ES-I3 (cell line): ENCODE measurements around the gene ZNF43.
"Not testable (repeated sequence)": the region's sequence is repeated elsewhere in the genome, so short reads cannot be mapped to it uniquely, and the experiment has no call there.

Source experiments
- H3K36me3 ChIP-seq: 2 replicates; pipeline ENCODE4 v1.6.1; 2013; ENCODE audit warnings: mild to moderate bottlenecking, low read length, control low read depth, moderate library complexity; ENCODE audit not compliant: insufficient read depth
- H3K4me1 ChIP-seq: 2 replicates; pipeline ENCODE4 v1.6.1; 2013; ENCODE audit warnings: mild to moderate bottlenecking, control low read depth, low read length; ENCODE audit not compliant: insufficient read depth
- H3K9ac ChIP-seq: 2 replicates; pipeline ENCODE4 v1.6.1; 2013; ENCODE audit warnings: low read depth, mild to moderate bottlenecking, low read length, moderate library complexity
- H3K9me3 ChIP-seq: 2 replicates; pipeline ENCODE4 v1.6.1; 2013; ENCODE audit warnings: mild to moderate bottlenecking, low read length, moderate library complexity; ENCODE audit not compliant: control insufficient read depth, insufficient read depth

Gene ZNF43

DNA sequence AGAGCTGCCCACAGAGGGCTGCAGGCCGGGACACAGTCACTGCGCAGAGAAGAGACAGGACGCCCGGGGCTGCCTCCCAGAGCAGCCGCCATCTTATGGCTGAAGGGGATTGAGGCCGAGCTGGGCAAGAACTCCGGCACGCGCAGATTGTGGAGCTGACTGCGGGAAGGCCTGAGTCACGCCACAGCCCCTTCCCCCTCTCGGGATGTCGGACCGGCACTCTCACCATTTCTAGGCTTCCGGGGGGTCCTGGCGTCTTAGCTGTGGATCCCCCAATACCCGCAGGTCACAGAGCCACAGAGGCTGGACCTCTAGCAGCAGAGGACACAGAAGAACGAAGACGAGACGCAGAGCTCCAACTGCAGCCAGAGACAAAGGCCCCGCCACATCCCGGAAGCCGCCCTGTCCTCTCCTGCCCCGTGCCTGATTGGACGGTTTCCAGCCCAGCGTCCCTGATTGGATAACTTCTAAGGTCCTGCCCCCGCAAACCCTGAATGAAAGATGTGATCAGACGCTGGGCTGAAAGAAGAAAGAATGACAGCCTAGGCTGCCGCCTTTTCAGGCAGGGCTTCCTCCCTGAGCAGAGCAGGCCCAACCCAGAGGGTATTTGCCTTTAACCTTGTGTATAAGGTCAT, at the start of gene ZNF43:
ZNF43 (minus strand) TSS at position 373 of the 635 bp plus-strand sequence; CDS start at position 229, 144 bp downstream.
- Histone ChIP-seq H3K4me1 (no peaks in the 10 kb centered on the region; the same call in 1 of the 2 replicates), H3K36me3 (peaks cover 7% of the 10 kb centered on the region), H3K9ac (peak within 1 kb of the TSS; percentile 79), H3K9me3 (peaks cover 4% of the 10 kb centered on the region; the same call in 1 of the 2 replicates)

DNA sequence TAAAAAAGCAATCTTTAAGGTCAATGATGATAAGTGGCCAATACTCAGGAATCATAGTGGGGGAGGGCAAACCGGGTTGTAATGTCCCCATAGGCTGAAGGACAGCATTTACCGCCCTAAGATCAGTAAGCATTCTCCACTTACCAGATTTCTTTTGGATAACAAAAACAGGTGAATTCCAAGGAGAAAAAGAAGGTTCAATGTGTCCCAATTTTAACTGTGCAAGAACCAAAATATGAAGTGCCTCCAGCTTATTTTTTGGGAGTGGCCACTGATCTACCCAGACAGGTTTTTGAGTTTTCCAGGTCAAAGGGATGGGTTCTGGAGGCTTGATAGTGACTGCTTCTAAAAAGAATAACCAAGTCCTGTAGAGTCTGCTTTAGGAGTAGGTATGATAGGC, 49.5 kb upstream of the ZNF43 start:
- not testable (repeated sequence) for H3K9ac ChIP-seq, H3K4me1 ChIP-seq, H3K9me3 ChIP-seq, H3K36me3 ChIP-seq

DNA sequence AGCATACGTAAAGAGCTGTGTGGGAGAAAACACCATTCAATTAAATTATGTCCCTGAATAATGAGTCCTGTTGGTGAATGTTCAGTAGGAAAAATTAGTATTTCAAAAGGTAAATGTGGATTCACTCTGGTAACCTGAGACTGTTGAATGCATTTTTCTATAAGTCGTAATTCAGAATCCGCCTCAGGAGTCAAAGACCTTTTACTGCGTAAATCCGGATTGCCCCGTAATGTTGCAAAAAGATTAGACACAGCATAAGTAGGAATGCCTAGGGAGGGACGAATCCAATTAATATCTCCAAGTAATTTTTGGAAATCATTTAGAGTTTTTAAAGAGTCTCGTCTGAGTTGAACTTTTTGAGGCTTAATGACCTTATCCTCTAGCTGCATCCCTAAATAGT, 48.8 kb upstream of the ZNF43 start:
- H3K9ac ChIP-seq, H3K9me3 ChIP-seq, H3K36me3 ChIP-seq, H3K4me1 ChIP-seq: not testable (repeated sequence)

DNA sequence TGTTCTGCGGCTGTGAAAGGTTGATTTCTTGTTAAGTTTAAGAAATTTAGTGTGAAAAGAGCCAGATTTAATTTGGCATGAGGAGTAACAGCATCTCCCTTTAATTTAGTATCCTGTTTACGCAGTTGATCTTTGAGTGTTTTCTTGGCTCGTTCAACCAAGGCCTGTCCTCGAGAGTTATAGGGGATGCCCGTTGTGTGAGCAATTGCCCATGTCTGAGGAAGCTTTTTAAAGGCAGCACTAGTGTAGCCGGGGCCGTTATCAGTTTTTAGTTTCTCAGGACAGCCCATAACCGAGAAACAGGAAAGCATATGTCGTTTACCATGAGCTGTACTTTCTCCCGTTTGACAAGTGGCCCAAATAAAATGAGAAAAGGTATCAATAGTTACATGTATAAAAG, 47.5 kb upstream of the ZNF43 start:
- H3K9me3 ChIP-seq: no peaks in the 10 kb centered on the region
- no peak overlapping the region for H3K9ac ChIP-seq
- no peaks in the 10 kb centered on the region for H3K4me1 ChIP-seq
- H3K36me3 ChIP-seq: no peaks in the 10 kb centered on the region

DNA sequence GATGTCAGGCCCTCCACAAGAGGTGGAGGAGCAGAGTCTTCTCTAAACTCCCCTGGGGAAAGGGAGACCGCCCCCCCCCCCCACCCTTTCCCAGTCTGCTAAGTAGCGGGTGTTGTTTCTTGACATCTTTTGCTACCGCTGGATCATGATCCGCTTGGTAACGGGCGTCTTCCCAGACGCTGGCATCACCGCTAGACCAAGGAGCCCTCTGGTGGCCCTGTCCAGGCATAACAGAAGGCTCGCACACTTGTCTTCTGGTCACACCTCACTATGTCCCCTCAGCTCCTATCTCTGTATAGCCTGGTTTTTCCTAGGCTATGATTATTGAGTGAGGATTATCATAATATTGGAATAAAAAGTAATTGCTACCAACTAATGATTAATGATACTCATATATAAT, 44.8 kb upstream of the ZNF43 start:
- H3K36me3 ChIP-seq, H3K9ac ChIP-seq, H3K4me1 ChIP-seq, H3K9me3 ChIP-seq: not testable (repeated sequence)

DNA sequence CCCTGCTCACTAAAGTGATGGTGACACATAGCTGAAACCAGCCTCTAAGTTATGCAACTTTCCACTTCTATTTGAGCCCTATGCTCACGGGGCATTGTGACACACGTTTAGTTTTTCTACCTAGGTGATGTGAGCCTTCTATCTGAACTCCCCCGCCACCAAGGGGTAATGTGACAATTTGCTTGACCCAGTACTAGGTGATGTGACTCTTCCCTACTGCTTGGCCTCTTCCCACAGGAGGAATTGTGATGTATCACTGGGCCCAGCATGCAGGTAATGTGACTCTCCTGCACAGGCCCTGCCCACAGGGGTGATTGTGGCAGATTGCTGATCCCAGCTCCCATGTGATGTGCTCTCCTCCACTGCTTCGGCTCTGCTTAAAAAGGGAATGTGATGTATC, 42.7 kb upstream of the ZNF43 start:
- H3K9me3 ChIP-seq: no peaks in the 10 kb centered on the region
- no peak overlapping the region for H3K9ac ChIP-seq
- H3K4me1 ChIP-seq: no peaks in the 10 kb centered on the region
- no peaks in the 10 kb centered on the region for H3K36me3 ChIP-seq

DNA sequence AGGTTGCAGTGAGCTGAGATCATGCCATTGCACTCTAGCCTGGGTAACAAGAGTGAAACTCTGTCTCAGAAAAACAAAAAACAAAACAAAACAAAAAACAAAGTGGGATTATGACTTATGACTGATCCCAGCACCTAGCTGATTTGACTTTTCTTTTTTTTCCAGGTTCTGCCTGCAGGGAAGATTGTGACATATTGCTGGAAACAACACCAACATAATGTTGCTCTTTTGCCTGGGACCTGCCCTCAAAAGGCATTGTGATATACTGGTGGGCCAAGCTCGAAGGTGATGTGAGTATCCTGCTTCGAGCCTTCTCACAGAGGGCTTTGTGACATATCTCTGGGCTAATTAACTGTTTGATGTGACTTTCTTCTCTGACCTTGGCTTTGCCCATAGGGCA, 42.0 kb upstream of the ZNF43 start:
- Histone ChIP-seq H3K9ac (no peak overlapping the region), H3K36me3 (no peaks in the 10 kb centered on the region), H3K4me1 (no peaks in the 10 kb centered on the region), H3K9me3 (no peaks in the 10 kb centered on the region)

DNA sequence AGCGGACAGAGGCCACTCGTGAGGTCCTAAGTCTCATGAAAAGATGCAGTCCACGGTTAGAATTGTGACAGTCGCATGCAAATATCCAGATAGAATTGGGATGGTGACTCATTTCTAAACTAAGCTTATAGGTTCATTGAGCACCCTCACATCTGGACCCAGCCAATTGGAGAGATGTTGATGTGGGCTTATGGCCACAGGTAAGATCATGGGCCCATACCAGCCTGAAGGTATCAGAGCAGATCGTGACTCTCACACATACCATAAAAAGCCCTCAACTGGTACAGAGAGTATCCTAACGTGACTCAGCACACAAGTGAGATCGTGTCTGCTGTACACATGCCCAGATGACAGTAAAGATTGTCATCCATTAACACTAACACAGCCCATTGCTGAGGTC, 40.6 kb upstream of the ZNF43 start:
- not testable (repeated sequence) for H3K36me3 ChIP-seq, H3K9me3 ChIP-seq, H3K9ac ChIP-seq, H3K4me1 ChIP-seq

DNA sequence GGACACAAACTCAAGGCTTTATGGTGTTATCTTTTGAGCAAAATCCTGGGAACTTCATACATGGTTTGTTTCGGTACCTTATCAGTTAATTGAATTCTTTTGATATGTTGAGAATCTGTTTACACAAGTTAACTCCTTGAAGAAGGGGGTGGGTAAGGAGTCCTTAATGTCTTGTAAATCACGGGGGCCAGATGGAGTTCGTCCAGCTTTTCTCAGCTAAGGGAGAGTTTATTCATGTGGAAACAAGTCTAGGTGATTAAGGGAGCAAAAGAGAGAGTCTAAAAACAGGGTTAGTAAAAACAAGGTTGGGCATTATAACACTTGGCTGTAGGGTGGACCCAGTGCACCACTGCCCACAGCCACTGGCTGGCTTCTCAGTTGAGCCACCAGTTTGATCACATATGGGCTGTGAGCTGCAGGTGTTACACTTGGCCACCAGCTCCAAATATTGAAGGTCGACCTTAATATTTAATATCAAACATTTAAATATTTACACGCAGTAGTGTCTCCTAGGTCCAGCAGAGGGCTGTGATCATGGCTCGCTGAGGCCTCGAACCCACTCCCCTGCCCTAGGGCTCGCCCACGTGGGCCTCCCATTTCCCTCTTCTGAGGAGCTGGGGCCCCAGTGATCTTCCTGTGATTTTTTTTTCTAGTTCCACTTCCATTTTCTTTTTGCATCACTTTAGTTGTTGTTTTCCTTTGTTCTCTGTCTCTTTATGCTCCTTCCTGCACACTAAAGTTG, 21.0 kb upstream of the ZNF43 start:
- H3K4me1 ChIP-seq: no peaks in the 10 kb centered on the region
- H3K36me3 ChIP-seq: no peaks in the 10 kb centered on the region
- no peak overlapping the region; the same call in 1 of the 2 replicates for H3K9ac ChIP-seq
- no peaks in the 10 kb centered on the region for H3K9me3 ChIP-seq

DNA sequence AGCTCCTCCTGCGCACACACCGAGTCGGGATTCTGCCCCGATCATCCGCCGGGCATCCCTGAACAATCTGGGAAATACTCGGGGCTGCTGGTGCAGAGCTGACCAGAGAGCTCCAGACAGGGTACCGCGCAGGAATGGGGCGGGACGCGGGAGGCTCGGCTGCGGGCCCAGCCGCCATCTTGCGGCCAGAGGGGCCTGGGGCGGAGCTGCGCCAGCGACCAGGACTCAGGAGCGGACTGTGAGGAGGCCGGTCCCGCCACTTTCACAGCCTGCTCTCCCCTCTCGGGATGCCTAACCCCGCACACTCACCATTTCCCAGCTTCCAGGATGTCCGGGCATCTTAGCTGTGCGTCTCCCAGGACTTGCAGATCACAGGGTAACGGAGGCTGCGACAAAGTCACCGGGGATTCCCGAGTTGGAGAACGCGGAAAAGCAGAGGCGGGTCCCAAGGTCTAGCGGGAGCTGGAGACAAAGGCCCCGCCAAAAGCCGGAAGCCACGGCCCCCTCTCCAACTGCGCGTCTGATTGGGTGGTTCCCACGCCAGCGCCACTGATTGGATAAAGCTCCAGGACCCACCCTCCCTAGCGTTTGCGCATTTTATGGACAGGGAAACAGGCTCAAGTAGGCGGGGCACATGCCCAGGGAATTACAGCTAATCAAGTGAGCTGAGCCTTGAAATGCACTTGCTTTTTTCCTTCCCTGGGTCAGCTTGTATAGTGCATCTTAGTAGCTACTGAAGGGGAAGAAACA, 15.8 kb upstream of the ZNF43 start:
- Histone ChIP-seq H3K9ac (peak overlapping the region; percentile 65), H3K9me3 (no peaks in the 10 kb centered on the region), H3K36me3 (peaks cover 18% of the 10 kb centered on the region; the same call in 1 of the 2 replicates)

DNA sequence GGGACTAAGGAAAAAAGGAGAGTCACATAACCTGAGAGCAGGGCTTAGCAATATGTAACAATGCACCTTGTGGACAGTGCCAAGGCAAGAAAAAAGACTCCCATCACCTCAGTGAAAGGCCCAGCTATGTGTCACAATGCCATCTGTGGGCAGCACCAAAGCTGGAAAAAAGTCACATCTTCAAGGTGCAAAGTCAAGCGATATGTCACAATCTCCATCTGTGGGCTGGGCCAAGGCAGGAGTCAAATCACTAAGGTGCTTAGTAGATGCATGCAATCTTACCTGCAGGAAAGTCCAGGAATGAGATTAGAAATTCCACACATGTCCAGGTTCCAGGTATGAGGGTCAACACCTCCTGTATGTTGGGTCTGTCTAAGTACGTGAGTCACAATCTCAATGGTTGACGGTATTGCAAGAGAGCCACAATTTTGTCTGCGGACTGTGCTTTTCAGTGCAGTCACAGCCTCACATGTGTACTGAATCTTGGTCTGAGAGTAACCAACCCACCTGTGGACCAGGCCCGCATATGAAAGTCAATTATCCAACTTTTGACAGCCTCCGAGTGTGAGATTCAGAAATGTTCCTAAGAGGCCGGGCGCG, 14.8 kb upstream of the ZNF43 start:
- Histone ChIP-seq H3K4me1 (peaks cover 5% of the 10 kb centered on the region; the same call in 1 of the 2 replicates), H3K9me3 (no peaks in the 10 kb centered on the region), H3K9ac (peak overlapping the region; percentile 65; the same call in 1 of the 2 replicates), H3K36me3 (peaks cover 26% of the 10 kb centered on the region)

More for the DNA sequence above, 15.8 kb upstream of the ZNF43 start:
- peaks cover 5% of the 10 kb centered on the region; the same call in 1 of the 2 replicates for H3K4me1 ChIP-seq

DNA sequence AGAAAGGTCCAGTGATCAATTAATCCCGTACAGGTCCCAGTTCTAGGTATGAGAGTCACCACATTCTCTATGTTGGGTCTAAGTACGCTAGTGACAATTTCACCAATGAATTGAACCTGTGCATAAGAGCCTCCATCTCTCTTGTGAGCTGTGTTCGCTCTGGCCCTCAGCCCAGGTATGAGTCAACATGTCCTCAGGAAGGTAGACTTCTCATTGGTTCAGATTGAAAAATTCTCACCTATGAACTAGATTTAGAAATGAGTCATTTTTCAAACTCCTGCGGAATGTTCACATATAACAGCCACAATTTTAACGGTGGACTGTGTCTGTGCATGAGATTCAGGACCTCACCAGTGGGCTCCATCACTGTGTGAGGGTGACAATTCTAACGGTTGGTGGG, 12.7 kb upstream of the ZNF43 start:
- H3K36me3 ChIP-seq: peaks cover 41% of the 10 kb centered on the region

DNA sequence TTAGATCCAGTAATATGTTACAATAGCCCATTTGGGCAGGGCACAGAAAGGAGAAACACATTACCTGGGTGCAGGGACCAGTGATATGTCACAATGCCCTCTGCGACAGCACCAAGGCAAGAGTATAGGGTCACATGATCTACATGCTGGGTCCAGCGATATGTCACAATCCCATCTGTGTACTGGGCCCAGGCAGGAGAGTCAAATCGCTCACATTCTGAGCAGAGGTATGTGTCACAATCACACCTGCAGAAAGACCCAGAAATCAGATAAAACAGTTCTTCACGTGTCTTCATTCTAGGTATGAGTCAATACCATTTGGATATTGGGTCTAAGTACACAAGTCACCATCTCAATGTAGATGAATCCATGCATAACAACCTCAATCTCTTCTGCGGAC, 7.1 kb upstream of the ZNF43 start:
- Histone ChIP-seq H3K4me1 (no peaks in the 10 kb centered on the region), H3K36me3 (peaks cover 51% of the 10 kb centered on the region), H3K9ac (no peak overlapping the region), H3K9me3 (no peaks in the 10 kb centered on the region)

More for the DNA sequence above, 12.7 kb upstream of the ZNF43 start:
- Histone ChIP-seq H3K4me1 (peaks cover 5% of the 10 kb centered on the region; the same call in 1 of the 2 replicates), H3K9me3 (no peaks in the 10 kb centered on the region), H3K9ac (no peak overlapping the region)

DNA sequence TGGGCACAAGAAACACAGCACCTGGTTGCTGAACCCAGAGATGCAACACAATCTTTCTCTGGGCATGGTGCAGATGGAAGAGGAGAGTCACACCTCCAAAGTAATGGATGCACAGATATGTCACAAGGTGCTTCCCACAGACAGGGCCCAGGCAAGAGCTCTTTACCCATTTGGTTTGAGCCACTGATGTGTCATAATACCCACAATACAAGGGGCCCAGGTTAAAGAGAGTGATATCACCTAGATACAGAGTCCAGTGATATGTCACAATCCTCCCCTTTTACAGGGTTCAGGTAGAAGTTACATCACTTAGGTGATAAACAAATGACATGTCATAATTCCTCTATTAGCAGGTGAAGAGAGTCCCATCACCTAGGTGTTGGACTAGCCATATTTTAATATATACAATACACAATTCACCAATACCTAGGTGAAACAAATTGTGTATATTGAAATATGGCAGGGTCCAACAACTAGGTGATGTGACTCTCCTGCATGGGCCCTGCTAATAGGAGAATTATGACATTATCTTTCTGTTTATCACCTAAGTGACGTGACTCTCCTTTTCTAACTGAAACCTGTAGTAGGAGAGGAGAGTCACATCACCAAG, 5.6 kb upstream of the ZNF43 start:
- Histone ChIP-seq H3K9me3 (no peaks in the 10 kb centered on the region), H3K4me1 (no peaks in the 10 kb centered on the region; the same call in 1 of the 2 replicates), H3K9ac (no peak overlapping the region), H3K36me3 (peaks cover 45% of the 10 kb centered on the region)
